H1 (cell line): ENCODE measurements around the gene PPP4R3A. TPM values are rescaled to one million over a fixed set of nuclear protein-coding genes. Genes with fewer than 3 reads are reported as not detected.
A peak's percentile ranks its signal among the peaks of the same experiment; 100 is the strongest.

ENCODE experiments used
- BCL11A ChIP-seq, 2 experiments: IDR thresholded peaks; one replicate each; pipeline ENCODE4 v1.6.1; 2011; ENCODE audit warnings: low read depth in 2 of 2, low read length in 2 of 2, mild to moderate bottlenecking in 2 of 2
- EP300 ChIP-seq, 2 experiments: IDR thresholded peaks; 1 replicate in 1 of 2; 2 replicates in 1 of 2; pipeline ENCODE4 v1.6.1; 2011 to 2012; ENCODE audit warnings: low read depth in 2 of 2, low read length in 2 of 2, mild to moderate bottlenecking in 2 of 2, borderline replicate concordance in 1 of 2, inconsistent platforms in 1 of 2, moderate library complexity in 1 of 2
- KDM5A ChIP-seq: fragments of 200-600 bp; IDR thresholded peaks from 2 replicates; pipeline ENCODE4 v1.7.1; 2012; ENCODE audit warnings: mild to moderate bottlenecking, low read length, inconsistent platforms, mixed read lengths
- NANOG ChIP-seq: IDR thresholded peaks from 2 replicates; pipeline ENCODE4 v1.6.1; 2011; ENCODE audit warnings: low read length, low read depth, mild to moderate bottlenecking, inconsistent platforms; ENCODE audit not compliant: insufficient read depth, poor library complexity, severe bottlenecking
- NRF1 ChIP-seq: IDR thresholded peaks from 2 replicates; pipeline ENCODE4 v1.6.1; 2011; ENCODE audit warnings: mild to moderate bottlenecking, low read depth, low read length, improper control_type of control experiment
- PHF8 ChIP-seq: fragments of 200-600 bp; sonication (generic); conservative IDR thresholded peaks from 2 replicates; pipeline ENCODE4 v1.7.1; 2012; ENCODE audit warnings: low read depth, mild to moderate bottlenecking, inconsistent platforms, low read length, moderate library complexity
- POLR2A ChIP-seq, 2 experiments: IDR thresholded peaks; 1 replicate in 1 of 2; 2 replicates in 1 of 2; pipeline ENCODE4 v1.6.1; 2011; ENCODE audit warnings: low read depth in 2 of 2, low read length in 2 of 2, mild to moderate bottlenecking in 2 of 2; ENCODE audit errors: control extremely low read depth in 1 of 2
- POU5F1 ChIP-seq: IDR thresholded peaks from 2 replicates; pipeline ENCODE4 v1.6.1; 2011; ENCODE audit warnings: low read depth, mild to moderate bottlenecking, low read length, moderate library complexity
- RAD21 ChIP-seq, 2 experiments: IDR thresholded peaks in 1 of 2; conservative IDR thresholded peaks in 1 of 2; 2 replicates each; pipeline ENCODE4 v1.6.1; 2011; ENCODE audit warnings: low read depth in 2 of 2, low read length in 2 of 2, improper control_type of control experiment in 1 of 2, inconsistent platforms in 1 of 2, mild to moderate bottlenecking in 1 of 2, moderate library complexity in 1 of 2
- RNF2 ChIP-seq: fragments of 200-900, 300-1000 bp; sonication (generic); IDR thresholded peaks from 2 replicates; pipeline ENCODE4 v1.7.1; 2016; ENCODE audit warnings: borderline replicate concordance, low read depth, mild to moderate bottlenecking, antibody characterized with exemption, low read length; ENCODE audit not compliant: poor library complexity, severe bottlenecking; ENCODE audit errors: missing control alignments
- RXRA ChIP-seq: IDR thresholded peaks from 2 replicates; pipeline ENCODE4 v1.6.1; 2011; ENCODE audit warnings: low read depth, mild to moderate bottlenecking, low read length, moderate library complexity; ENCODE audit not compliant: insufficient read depth
- SIN3A ChIP-seq, 2 experiments: IDR thresholded peaks in 1 of 2; conservative IDR thresholded peaks in 1 of 2; 2 replicates each; pipeline ENCODE4 v1.6.1; 2011 to 2012; ENCODE audit warnings: low read length in 2 of 2, improper control_type of control experiment in 1 of 2, low read depth in 1 of 2, mild to moderate bottlenecking in 1 of 2
- SRF ChIP-seq: IDR thresholded peaks from 2 replicates; pipeline ENCODE4 v1.6.1; 2011; ENCODE audit warnings: mild to moderate bottlenecking, low read depth, low read length, moderate library complexity
- SUZ12 ChIP-seq: fragments of 200-600 bp; sonication (generic); IDR thresholded peaks from 2 replicates; pipeline ENCODE4 v1.6.1; 2012; ENCODE audit warnings: mild to moderate bottlenecking, inconsistent platforms, low read length, moderate library complexity, mixed read lengths
- TAF1 ChIP-seq: IDR thresholded peaks from 2 replicates; pipeline ENCODE4 v1.6.1; 2011; ENCODE audit warnings: mild to moderate bottlenecking, low read depth, low read length
- TAF7 ChIP-seq: optimal IDR thresholded peaks from 2 replicates; pipeline ENCODE3; 2011; ENCODE audit warnings: low read depth, mild to moderate bottlenecking, inconsistent platforms, low read length, moderate library complexity, borderline replicate concordance
- TCF12 ChIP-seq: IDR thresholded peaks from 2 replicates; pipeline ENCODE4 v1.6.1; 2011; ENCODE audit warnings: low read depth, mild to moderate bottlenecking, low read length
- YY1 ChIP-seq: IDR thresholded peaks from 2 replicates; pipeline ENCODE4 v1.6.1; 2011; ENCODE audit warnings: low read depth, mild to moderate bottlenecking, low read length
- polyA plus RNA-seq, 7 experiments: library from polyadenylated mRNA; depleted of rRNA in 3 of 7; stranded (reverse) in 5 of 7; unstranded in 2 of 7; fragments of >200 nt in 5 of 7; fragments of 200-250 nt in 2 of 7; gene quantifications; 1 replicate in 5 of 7; 2 replicates in 1 of 7; 4 replicates in 1 of 7; pipeline versions ENCODE4 v1.2.1 to v1.2.3, GENCODE V29; 2011 to 2013; ENCODE audit warnings: missing spikeins in 2 of 7, mixed read lengths in 2 of 7
- total RNA-seq: library from RNA; stranded (reverse); fragmentation: NEBNext Ultra II Directional; extraction: Animal tissue kit (Norgen Biotek cat#: 25700); gene quantifications from 2 replicates; pipeline ENCODE4 v1.2.1, GENCODE V29; 2021
- TF ChIP-seq, protein P1 (sequence below), 3 experiments: IDR thresholded peaks; 1 replicate in 2 of 3; 2 replicates in 1 of 3; pipeline versions ENCODE4 v1.5.1 to v1.6.1; 2011; ENCODE audit warnings: low read length in 3 of 3, mild to moderate bottlenecking in 3 of 3, inconsistent platforms in 2 of 3, low read depth in 1 of 3, moderate library complexity in 1 of 3; ENCODE audit not compliant: insufficient read depth in 1 of 3; ENCODE audit errors: control extremely low read depth in 1 of 3

Gene PPP4R3A
- total and polyA plus RNA-seq, 2 of the 8 experiments (the other 6 are each of a cell fraction or from before 2014, with no cell fraction given): 31.7 to 122 TPM

- peak in 1 of 2 experiments; percentile 2; a peak in 1 of 4 replicates for TF ChIP-seq RAD21 (IDR thresholded peaks at IDR 0.05 in 1 of 2, conservative IDR thresholded peaks at IDR 0.05 in 1 of 2; ENCODE audit: low read depth in 2 of 2, low read length in 2 of 2)
- no peak for TF ChIP-seq SRF
- TF ChIP-seq TAF7: no peak
- TF ChIP-seq, protein P1, sequence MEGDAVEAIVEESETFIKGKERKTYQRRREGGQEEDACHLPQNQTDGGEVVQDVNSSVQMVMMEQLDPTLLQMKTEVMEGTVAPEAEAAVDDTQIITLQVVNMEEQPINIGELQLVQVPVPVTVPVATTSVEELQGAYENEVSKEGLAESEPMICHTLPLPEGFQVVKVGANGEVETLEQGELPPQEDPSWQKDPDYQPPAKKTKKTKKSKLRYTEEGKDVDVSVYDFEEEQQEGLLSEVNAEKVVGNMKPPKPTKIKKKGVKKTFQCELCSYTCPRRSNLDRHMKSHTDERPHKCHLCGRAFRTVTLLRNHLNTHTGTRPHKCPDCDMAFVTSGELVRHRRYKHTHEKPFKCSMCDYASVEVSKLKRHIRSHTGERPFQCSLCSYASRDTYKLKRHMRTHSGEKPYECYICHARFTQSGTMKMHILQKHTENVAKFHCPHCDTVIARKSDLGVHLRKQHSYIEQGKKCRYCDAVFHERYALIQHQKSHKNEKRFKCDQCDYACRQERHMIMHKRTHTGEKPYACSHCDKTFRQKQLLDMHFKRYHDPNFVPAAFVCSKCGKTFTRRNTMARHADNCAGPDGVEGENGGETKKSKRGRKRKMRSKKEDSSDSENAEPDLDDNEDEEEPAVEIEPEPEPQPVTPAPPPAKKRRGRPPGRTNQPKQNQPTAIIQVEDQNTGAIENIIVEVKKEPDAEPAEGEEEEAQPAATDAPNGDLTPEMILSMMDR (IDR thresholded peaks at IDR 0.05; ENCODE audit: control extremely low read depth in 1 of 3, insufficient read depth in 1 of 3, low read depth in 1 of 3, low read length in 3 of 3): no peak
- 0 out of 3 replicates have a peak, but pooled peaks of 1 of the 2 experiments have one; percentile 23 for TF ChIP-seq EP300 (IDR thresholded peaks at IDR 0.05; ENCODE audit: borderline replicate concordance in 1 of 2, low read depth in 2 of 2, low read length in 2 of 2)
- TF ChIP-seq RXRA: no peak
- no peak for TF ChIP-seq KDM5A
- TF ChIP-seq RNF2: no peak
- TF ChIP-seq TCF12: 0 out of 2 replicates have a peak, but pooled peaks have one; percentile 79
- no peak for TF ChIP-seq SUZ12
- 0 out of 2 replicates have a peak, but pooled peaks have one; percentile 36 for TF ChIP-seq TAF1
- TF ChIP-seq SIN3A (conservative IDR thresholded peaks at IDR 0.05 in 1 of 2, IDR thresholded peaks at IDR 0.05 in 1 of 2; ENCODE audit: low read depth in 1 of 2, low read length in 2 of 2): no peak
- TF ChIP-seq NANOG: no peak
- TF ChIP-seq POLR2A (IDR thresholded peaks at IDR 0.05; ENCODE audit: control extremely low read depth in 1 of 2, low read depth in 2 of 2, low read length in 2 of 2): peak in 1 of 2 experiments; percentile 37; a peak in 1 of 3 replicates
- no peak for TF ChIP-seq BCL11A (IDR thresholded peaks at IDR 0.05; ENCODE audit: low read depth in 2 of 2, low read length in 2 of 2)
- TF ChIP-seq NRF1: no peak
- no peak for TF ChIP-seq PHF8
- TF ChIP-seq POU5F1: no peak
- no peak for TF ChIP-seq YY1
These were observed 96.3 kb downstream of the PPP4R3A start (continued) for GRCh38 chr14:91413547-91414474.
